Measurements from ENCODE around the gene POLR2J.

Gene POLR2J

GRCh38 chr7:102432442-102433218, 46.1 kb downstream of the POLR2J start (continued):
- TF ChIP-seq ZNF692 (tag by site-specific recombination; IDR thresholded peaks at IDR 0.05) (no peak), GLIS2 (tag by site-specific recombination; IDR thresholded peaks at IDR 0.05) (no peak), ZNF366 (tag by site-specific recombination; conservative IDR thresholded peaks at IDR 0.05) (no peak), ZNF501 (tag by site-specific recombination; IDR thresholded peaks at IDR 0.05) (peak; percentile 25; the same call in 1 of the 2 replicates), SP3 (tag by site-specific recombination; IDR thresholded peaks at IDR 0.05) (peak; percentile 30; the same call in 1 of the 2 replicates), WT1 (tag by site-specific recombination; IDR thresholded peaks at IDR 0.05) (no peak), ZNF596 (tag by site-specific recombination; IDR thresholded peaks at IDR 0.05) (no peak), RBAK (tag by site-specific recombination; IDR thresholded peaks at IDR 0.05) (no peak), SP2 (tag by site-specific recombination; IDR thresholded peaks at IDR 0.05) (peak; percentile 47), ZBTB7A (tag by site-specific recombination; IDR thresholded peaks at IDR 0.05; ENCODE audit: low read depth) (no peak; the same call in 1 of the 2 replicates), ZNF211 (tag by site-specific recombination; IDR thresholded peaks at IDR 0.05; ENCODE audit: low read depth) (no peak), ZNF530 (tag by site-specific recombination; IDR thresholded peaks at IDR 0.05; ENCODE audit: low read depth) (no peak), ZNF19 (tag by site-specific recombination; IDR thresholded peaks at IDR 0.05; ENCODE audit: low read depth) (no peak), ZNF510 (tag by site-specific recombination; IDR thresholded peaks at IDR 0.05; ENCODE audit: insufficient replicate concordance) (no peak), PRDM2 (tag by site-specific recombination; IDR thresholded peaks at IDR 0.05; ENCODE audit: borderline replicate concordance) (no peak), ZNF132 (tag by site-specific recombination; IDR thresholded peaks at IDR 0.05; ENCODE audit: borderline replicate concordance) (no peak), ZSCAN16 (tag by site-specific recombination; IDR thresholded peaks at IDR 0.05) (no peak), KLF17 (tag by site-specific recombination; IDR thresholded peaks at IDR 0.05) (no peak), ZNF146 (tag by site-specific recombination; IDR thresholded peaks at IDR 0.05) (no peak), ZBTB20 (tag by site-specific recombination; IDR thresholded peaks at IDR 0.05) (no peak), ZNF112 (tag by site-specific recombination; IDR thresholded peaks at IDR 0.05) (no peak)
- TF ChIP-seq, protein P1, sequence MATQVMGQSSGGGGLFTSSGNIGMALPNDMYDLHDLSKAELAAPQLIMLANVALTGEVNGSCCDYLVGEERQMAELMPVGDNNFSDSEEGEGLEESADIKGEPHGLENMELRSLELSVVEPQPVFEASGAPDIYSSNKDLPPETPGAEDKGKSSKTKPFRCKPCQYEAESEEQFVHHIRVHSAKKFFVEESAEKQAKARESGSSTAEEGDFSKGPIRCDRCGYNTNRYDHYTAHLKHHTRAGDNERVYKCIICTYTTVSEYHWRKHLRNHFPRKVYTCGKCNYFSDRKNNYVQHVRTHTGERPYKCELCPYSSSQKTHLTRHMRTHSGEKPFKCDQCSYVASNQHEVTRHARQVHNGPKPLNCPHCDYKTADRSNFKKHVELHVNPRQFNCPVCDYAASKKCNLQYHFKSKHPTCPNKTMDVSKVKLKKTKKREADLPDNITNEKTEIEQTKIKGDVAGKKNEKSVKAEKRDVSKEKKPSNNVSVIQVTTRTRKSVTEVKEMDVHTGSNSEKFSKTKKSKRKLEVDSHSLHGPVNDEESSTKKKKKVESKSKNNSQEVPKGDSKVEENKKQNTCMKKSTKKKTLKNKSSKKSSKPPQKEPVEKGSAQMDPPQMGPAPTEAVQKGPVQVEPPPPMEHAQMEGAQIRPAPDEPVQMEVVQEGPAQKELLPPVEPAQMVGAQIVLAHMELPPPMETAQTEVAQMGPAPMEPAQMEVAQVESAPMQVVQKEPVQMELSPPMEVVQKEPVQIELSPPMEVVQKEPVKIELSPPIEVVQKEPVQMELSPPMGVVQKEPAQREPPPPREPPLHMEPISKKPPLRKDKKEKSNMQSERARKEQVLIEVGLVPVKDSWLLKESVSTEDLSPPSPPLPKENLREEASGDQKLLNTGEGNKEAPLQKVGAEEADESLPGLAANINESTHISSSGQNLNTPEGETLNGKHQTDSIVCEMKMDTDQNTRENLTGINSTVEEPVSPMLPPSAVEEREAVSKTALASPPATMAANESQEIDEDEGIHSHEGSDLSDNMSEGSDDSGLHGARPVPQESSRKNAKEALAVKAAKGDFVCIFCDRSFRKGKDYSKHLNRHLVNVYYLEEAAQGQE (tag by site-specific recombination; IDR thresholded peaks at IDR 0.05) = no peak
- TF ChIP-seq, protein P2, sequence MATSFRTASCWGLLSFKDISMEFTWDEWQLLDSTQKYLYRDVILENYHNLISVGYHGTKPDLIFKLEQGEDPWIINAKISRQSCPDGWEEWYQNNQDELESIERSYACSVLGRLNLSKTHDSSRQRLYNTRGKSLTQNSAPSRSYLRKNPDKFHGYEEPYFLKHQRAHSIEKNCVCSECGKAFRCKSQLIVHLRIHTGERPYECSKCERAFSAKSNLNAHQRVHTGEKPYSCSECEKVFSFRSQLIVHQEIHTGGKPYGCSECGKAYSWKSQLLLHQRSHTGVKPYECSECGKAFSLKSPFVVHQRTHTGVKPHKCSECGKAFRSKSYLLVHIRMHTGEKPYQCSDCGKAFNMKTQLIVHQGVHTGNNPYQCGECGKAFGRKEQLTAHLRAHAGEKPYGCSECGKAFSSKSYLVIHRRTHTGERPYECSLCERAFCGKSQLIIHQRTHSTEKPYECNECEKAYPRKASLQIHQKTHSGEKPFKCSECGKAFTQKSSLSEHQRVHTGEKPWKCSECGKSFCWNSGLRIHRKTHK (tag by site-specific recombination; IDR thresholded peaks at IDR 0.05) = no peak

All from HEK293 (cell line).